Right forelimb (tissue), 1 donor: ENCODE measurements around the gene CISH.

Source experiments
- DNase-seq: peaks from one replicate; pipeline ENCODE4 v3.0.0-alpha.2; 2018

The CISH gene

GRCh38 chr3:50612234-50612882 is 784 bp upstream of the CISH start:
- DNase-seq, result no peak

- no peak for DNase-seq
Measured at GRCh38 chr3:50610992-50611463, 546 bp downstream of the CISH start.

GRCh38 chr3:50610181-50610971 is 1.2 kb downstream of the CISH start:
- no peak for DNase-seq

GRCh38 chr3:50609763-50610085 is 1.9 kb downstream of the CISH start:
- no peak for DNase-seq

GRCh38 chr3:50609071-50609762 is 2.4 kb downstream of the CISH start:
- no peak for DNase-seq

GRCh38 chr3:50608278-50608677 is 3.3 kb downstream of the CISH start:
- DNase-seq, result no peak

GRCh38 chr3:50607271-50608091 is 4.1 kb downstream of the CISH start:
- DNase-seq, result no peak

GRCh38 chr3:50606596-50606995 is 5.0 kb downstream of the CISH start:
- DNase-seq, result no peak

- DNase-seq, result no peak
Measured at GRCh38 chr3:50605901-50606326, 5.7 kb downstream of the CISH start.

GRCh38 chr3:50604628-50605588 is 6.7 kb downstream of the CISH start:
- no peak for DNase-seq

- DNase-seq, result no peak
Measured at GRCh38 chr3:50604110-50604621, 7.4 kb downstream of the CISH start.

GRCh38 chr3:50603261-50604109 is 8.1 kb downstream of the CISH start:
- no peak for DNase-seq

GRCh38 chr3:50602595-50603191 is 8.9 kb downstream of the CISH start:
- no peak for DNase-seq

GRCh38 chr3:50600841-50601591 is 10.6 kb downstream of the CISH start:
- peak; percentile 94 for DNase-seq

GRCh38 chr3:50600141-50600753 is 11.3 kb downstream of the CISH start:
- no peak for DNase-seq

GRCh38 chr3:50599716-50600118 is 11.9 kb downstream of the CISH start:
- DNase-seq, result no peak

GRCh38 chr3:50599115-50599715 is 12.4 kb downstream of the CISH start:
- no peak for DNase-seq

- DNase-seq, result no peak
Measured at GRCh38 chr3:50594253-50594785, 17.3 kb downstream of the CISH start.
